Activated CD4-positive, alpha-beta T cell treated with anti-CD3 and anti-CD28 coated beads, Interleukin-2, amount 10 ng/mL, durations not matched to agents 24 days and 14 days (primary cell): ENCODE measurements around the gene LRRC75A. TPM values are rescaled to one million over a fixed set of nuclear protein-coding genes. Genes with fewer than 3 reads are reported as not detected.
A peak's percentile ranks its signal among the peaks of the same experiment; 100 is the strongest.
"Not testable (repeated sequence)": the region's sequence is repeated elsewhere in the genome, so short reads cannot be mapped to it uniquely, and the experiment has no call there.

Source experiments
- DNase-seq: peaks from one replicate; pipeline ENCODE4 v3.0.0; 2022
- H3K27ac Mint-ChIP-seq: one replicate; pipeline ENCODE4 v1.8.0; 2022; ENCODE audit warnings: mild to moderate bottlenecking, mixed read lengths
- H3K27me3 Mint-ChIP-seq: one replicate; pipeline ENCODE4 v1.8.0; 2022; ENCODE audit warnings: mixed read lengths
- H3K36me3 Mint-ChIP-seq: one replicate; pipeline ENCODE4 v1.8.0; 2022; ENCODE audit warnings: low read depth, mild to moderate bottlenecking, mixed read lengths
- H3K4me1 Mint-ChIP-seq: one replicate; pipeline ENCODE4 v1.8.0; 2021; ENCODE audit warnings: mixed read lengths
- H3K4me3 Mint-ChIP-seq: one replicate; pipeline ENCODE4 v1.8.0; 2022; ENCODE audit warnings: mild to moderate bottlenecking, moderate library complexity, mixed read lengths
- H3K9me3 Mint-ChIP-seq: one replicate; pipeline ENCODE4 v1.8.0; 2021; ENCODE audit warnings: mixed read lengths
- intact Hi-C: fragments of 100-400 bp; cut with micrococcal nuclease; formaldehyde crosslinking; loops from one replicate; pipeline ENCODE4 v1.15.1; 2023
- total RNA-seq: library from RNA; stranded (reverse); gene quantifications from 2 replicates; pipeline ENCODE4 v1.2.3, GENCODE V29; 2022

The LRRC75A gene
- total RNA-seq, 1 donor from 2014 or later, result 1.3 TPM

DNA sequence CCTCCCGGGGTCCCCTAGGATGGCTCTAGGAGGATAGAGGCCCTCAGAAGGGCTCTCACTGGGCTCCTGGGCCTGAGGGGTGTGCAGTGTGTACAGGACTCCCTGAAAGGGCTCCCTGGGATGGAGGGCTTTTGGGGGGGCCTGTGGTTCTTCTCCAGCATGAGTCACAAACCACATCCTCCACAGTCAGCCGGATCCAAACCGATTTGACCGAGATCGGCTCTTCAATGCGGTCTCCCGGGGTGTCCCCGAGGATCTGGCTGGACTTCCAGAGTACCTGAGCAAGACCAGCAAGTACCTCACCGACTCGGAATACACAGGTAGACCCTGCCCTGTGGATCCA lies 72.1 kb downstream of the LRRC75A start:
- Mint-ChIP-seq H3K9me3 (no peaks in the 10 kb centered on the region), H3K4me1 (peaks cover 40% of the 10 kb centered on the region), H3K27me3 (no peaks in the 10 kb centered on the region), H3K27ac (peak overlapping the region; percentile 84), H3K36me3 (peaks cover 38% of the 10 kb centered on the region), H3K4me3 (peak overlapping the region; percentile 76)
- DNase-seq, result peak; percentile 80
- intact Hi-C loops, result loop anchor here (1.0 to 10.0 kb wide), 3 partner anchors 18 to 205 kb away; partner anchors contain the start of genes NCOR1 and PIGL

DNA sequence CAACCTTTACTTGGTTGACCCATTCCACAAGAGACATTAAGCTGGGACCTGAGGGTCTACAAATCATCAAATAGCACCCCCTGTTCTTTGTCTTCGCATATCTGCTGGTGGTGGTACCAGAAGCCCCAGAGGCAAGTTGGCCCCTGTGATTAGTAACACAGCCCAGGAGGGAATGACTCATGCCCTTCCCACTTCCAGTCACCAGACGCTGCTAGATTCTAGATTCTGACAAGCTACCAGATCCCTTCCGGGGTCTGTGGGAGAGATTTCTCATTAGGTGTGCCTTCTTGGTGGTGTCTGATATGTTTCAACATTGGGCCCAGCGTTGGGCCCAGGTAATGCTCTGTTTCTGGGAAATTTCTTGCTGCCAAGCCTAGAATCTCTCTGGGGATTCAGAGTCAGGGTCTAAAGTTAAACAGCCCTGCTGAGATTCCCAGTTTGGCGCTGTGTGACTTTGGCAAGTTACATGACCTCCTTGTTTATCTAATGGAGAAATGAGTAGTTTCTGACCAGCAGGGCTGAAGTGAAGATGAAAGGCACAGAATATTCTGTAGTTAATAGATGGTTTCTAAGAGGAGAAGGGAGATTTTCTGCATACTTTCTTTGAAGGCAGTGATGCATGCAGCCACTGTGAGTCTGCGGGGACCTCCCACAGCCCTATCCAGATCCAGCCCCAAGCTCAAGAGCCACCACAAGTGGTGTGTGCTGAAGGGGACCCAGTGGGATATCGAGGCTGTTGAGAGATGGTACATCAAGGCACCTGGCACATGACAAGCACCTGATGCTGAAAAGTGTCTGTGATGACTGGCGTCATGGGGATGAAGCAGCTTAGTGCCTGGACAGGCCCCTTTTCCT lies 72.7 kb downstream of the LRRC75A start:
- Mint-ChIP-seq H3K36me3 (peaks cover 38% of the 10 kb centered on the region), H3K4me1 (peaks cover 44% of the 10 kb centered on the region), H3K9me3 (no peaks in the 10 kb centered on the region)

GRCh38 chr17:16418685-16419068 lies 73.3 kb downstream of the LRRC75A start:
- peak overlapping the region; percentile 76 for H3K4me3 Mint-ChIP-seq
- peaks cover 40% of the 10 kb centered on the region for H3K36me3 Mint-ChIP-seq
- peak overlapping the region; percentile 84 for H3K27ac Mint-ChIP-seq
- H3K4me1 Mint-ChIP-seq, result peaks cover 46% of the 10 kb centered on the region
- intact Hi-C loops, result loop anchor here (1.0 to 10.0 kb wide), 3 partner anchors 20 to 204 kb away; partner anchors contain the start of genes NCOR1 and PIGL
- H3K27me3 Mint-ChIP-seq, result no peaks in the 10 kb centered on the region
- DNase-seq, result no peak
- H3K9me3 Mint-ChIP-seq, result no peaks in the 10 kb centered on the region

More for the DNA sequence above, 72.7 kb downstream of the LRRC75A start:
- intact Hi-C loops, result loop anchor here (1.0 to 10.0 kb wide), 3 partner anchors 19 to 204 kb away; partner anchors contain the start of genes NCOR1 and PIGL
- peak; percentile 79 for DNase-seq
- Mint-ChIP-seq H3K4me3 (peak overlapping the region; percentile 76), H3K27me3 (no peaks in the 10 kb centered on the region), H3K27ac (peak overlapping the region; percentile 84)

DNA sequence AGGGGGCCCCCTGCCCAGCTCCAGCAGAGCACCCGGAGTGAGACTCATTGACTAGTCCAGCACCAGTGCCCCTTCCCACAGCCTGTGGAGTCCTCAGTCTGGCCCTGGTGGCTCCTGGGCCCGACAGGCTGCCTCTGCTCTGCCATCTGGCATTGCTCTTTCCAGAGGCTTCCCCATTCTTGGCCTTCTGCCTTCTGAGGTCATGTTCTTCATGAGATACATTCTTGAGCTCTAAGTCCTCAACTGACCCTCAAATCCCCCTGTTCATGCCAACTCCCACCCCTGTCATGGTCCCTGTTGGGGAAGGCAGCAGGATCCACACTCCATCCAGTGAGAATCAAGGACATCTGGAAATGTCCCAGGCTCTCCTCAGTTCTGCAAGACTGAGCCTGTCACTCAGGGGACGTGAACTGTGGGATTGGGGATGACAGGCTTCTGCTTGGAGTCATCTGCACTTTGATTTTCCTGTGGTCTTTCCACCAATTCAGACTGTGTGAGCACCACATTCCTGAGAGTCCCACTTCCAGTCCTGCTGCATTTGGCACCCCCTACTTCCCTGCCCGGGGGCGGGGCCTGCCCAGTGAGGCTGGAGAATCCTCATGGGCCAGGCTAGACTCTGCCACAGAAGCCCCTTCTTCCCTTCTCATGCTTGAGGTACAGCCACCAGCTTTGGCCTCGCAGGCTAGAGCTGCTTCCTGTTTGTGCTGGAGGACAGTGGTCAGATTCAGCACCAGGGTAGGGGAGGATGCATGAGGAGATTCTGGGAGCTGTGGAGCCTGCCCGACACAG lies 73.9 kb downstream of the LRRC75A start:
- DNase-seq, result no peak
- peaks cover 37% of the 10 kb centered on the region for H3K36me3 Mint-ChIP-seq
- H3K4me3 Mint-ChIP-seq, result peak overlapping the region; percentile 76
- intact Hi-C loops, result loop anchor here (10.0 kb wide), 2 partner anchors 53 to 203 kb away; partner anchors contain the start of genes NCOR1 and PIGL
- no peaks in the 10 kb centered on the region for H3K27me3 Mint-ChIP-seq
- no peaks in the 10 kb centered on the region for H3K9me3 Mint-ChIP-seq
- peaks cover 46% of the 10 kb centered on the region for H3K4me1 Mint-ChIP-seq
- peak overlapping the region; percentile 84 for H3K27ac Mint-ChIP-seq

- DNase-seq, result no peak
- intact Hi-C loops, result loop anchor here (10.0 kb wide), 2 partner anchors 53 to 203 kb away; partner anchors contain the start of genes NCOR1 and PIGL
- Mint-ChIP-seq H3K36me3 (peaks cover 32% of the 10 kb centered on the region), H3K27ac (peak overlapping the region; percentile 100), H3K4me3 (peak overlapping the region; percentile 100), H3K9me3 (no peaks in the 10 kb centered on the region), H3K4me1 (peaks cover 46% of the 10 kb centered on the region), H3K27me3 (no peaks in the 10 kb centered on the region)
Measured at GRCh38 chr17:16417399-16417798, 74.6 kb downstream of the LRRC75A start.

DNA sequence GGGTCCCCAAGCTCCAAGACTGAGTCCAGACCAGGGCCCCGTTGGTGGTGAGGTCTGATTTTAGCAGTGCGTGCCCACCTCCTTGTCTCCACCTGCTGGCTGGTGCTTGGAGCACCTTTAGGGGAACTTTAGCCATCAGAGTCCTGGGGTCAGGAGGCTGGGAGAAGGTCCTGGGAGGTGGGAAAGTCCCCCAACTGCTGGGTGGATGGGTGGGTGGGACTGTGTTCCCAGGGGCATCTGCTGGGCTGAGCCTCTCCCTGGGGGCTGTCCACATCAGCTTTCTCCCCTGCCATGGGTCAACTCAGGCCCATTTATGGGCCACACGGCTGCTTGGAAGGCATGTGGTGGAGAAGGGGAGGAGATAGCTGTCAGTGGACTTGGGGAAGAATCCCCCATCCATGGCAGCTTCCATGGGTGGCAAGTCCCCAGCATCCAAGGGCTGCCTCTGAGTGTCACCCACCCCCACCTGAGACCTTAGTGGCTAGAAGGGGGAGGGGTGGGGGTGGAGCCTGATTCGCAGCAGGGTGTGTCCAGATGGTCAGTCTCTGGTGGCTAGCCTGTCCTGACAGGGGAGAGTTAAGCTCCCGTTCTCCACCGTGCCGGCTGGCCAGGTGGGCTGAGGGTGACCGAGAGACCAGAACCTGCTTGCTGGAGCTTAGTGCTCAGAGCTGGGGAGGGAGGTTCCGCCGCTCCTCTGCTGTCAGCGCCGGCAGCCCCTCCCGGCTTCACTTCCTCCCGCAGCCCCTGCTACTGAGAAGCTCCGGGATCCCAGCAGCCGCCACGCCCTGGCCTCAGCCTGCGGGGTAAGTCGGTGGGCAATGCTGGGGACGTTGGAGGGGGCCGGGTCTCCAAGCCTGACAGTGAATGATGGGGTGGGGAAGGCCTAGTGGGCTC lies 76.7 kb downstream of the LRRC75A start, which contains the start of gene TRPV2:
TSS of gene TRPV2 (plus strand) at position 541 of the 894 bp plus-strand sequence. CDS start 2,098 bp downstream, outside the sequence.
- Mint-ChIP-seq H3K4me1 (peaks cover 41% of the 10 kb centered on the region), H3K36me3 (peaks cover 20% of the 10 kb centered on the region)
- intact Hi-C loops, result loop anchor here (1.0 to 10.0 kb wide), 3 partner anchors 34 to 200 kb away; partner anchors contain the start of genes NCOR1, PIGL and UBB

GRCh38 chr17:16407911-16408588 lies 83.9 kb downstream of the LRRC75A start:
- Mint-ChIP-seq H3K9me3 (no peaks in the 10 kb centered on the region), H3K27ac (no peak overlapping the region), H3K4me3 (peak overlapping the region; percentile 31), H3K36me3 (no peaks in the 10 kb centered on the region), H3K27me3 (peaks cover 22% of the 10 kb centered on the region), H3K4me1 (no peaks in the 10 kb centered on the region)
- intact Hi-C loops, result no loop called here
- no peak for DNase-seq

More for the DNA sequence above, 76.7 kb downstream of the LRRC75A start, which contains the start of gene TRPV2:
- DNase-seq, result peak; percentile 83
- H3K27me3 Mint-ChIP-seq, result no peaks in the 10 kb centered on the region
- peak within 1 kb of the TSS; percentile 100 for H3K27ac Mint-ChIP-seq
- peak within 1 kb of the TSS; percentile 100 for H3K4me3 Mint-ChIP-seq
- H3K9me3 Mint-ChIP-seq, result no peaks in the 10 kb centered on the region

GRCh38 chr17:16406742-16407674 lies 85.0 kb downstream of the LRRC75A start:
- no peaks in the 10 kb centered on the region for H3K4me1 Mint-ChIP-seq
- intact Hi-C loops, result no loop called here
- H3K27me3 Mint-ChIP-seq, result peaks cover 22% of the 10 kb centered on the region
- H3K4me3 Mint-ChIP-seq, result peak overlapping the region; percentile 67
- no peaks in the 10 kb centered on the region for H3K9me3 Mint-ChIP-seq
- no peak overlapping the region for H3K27ac Mint-ChIP-seq
- no peak for DNase-seq
- no peaks in the 10 kb centered on the region for H3K36me3 Mint-ChIP-seq

DNA sequence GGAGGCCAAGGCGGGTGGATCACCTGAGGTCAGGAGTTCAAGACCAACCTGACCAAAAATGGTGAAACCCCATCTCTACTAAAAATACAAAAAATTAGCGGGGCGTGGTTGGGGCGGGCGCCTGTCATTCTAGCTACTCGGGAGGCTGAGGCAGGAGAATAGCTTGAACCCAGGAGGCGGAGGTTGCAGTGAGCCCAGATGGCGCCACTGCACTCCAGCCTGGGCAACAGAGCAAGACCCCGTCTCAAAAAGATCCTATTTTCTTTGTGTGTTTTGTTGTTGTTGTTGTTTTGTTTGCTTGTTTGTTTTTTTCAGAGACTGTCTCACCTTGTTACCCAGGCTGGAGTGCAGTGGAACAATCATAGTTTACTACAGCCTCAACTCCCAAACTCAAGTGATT lies 88.1 kb downstream of the LRRC75A start:
- intact Hi-C loops, H3K27ac Mint-ChIP-seq, H3K9me3 Mint-ChIP-seq, H3K4me1 Mint-ChIP-seq, H3K4me3 Mint-ChIP-seq, DNase-seq, H3K36me3 Mint-ChIP-seq: not testable (repeated sequence)
- peaks cover 22% of the 10 kb centered on the region for H3K27me3 Mint-ChIP-seq

DNA sequence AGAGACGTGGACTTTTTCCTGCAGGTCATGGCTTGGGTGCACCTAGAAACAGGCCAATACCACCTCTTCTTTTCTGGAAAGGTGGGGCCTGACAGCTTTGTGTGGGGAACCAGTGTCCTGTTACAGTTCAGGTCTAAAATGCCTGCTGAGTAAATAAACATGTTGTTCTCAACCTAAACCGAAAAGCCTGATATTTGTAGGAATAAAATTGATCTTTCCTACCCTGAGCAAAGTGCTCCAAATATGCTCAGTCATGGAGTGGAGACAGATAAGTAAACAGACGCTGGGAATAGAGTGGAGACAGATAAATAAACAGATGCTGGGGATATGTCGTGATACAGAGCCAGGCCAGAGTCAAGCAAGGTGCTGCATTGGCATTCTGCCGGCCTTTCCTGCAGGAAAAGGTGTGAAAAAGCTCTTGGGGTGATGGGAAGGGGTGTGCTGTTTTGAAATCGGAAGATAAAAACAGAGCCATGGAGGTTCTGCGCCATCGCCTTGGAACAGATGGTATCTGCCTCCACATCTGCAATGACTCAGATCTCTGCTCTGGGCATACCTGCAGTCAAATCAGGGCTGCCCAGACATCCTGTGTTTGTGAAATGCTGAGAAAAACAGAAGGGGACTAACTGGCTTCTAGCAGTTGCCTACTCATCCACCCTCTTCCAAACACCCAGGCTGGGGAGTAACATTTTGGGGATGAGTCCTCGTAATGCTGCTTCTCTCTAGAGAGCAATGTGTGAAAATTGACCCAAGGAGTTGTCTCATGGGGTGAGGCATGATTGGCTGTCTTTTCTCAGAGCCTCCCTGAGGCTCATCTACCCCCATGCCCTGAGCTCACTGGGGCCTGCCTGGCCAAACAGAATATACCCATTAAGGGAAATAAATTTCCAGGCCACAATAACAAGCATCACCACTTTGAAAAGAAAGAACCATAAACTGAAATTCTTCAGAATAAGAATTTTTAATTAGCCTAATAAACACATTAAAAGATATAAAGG lies 93.4 kb downstream of the LRRC75A start:
- Mint-ChIP-seq H3K27ac (no peak overlapping the region), H3K4me3 (no peak overlapping the region), H3K4me1 (peaks cover 8% of the 10 kb centered on the region), H3K36me3 (no peaks in the 10 kb centered on the region), H3K27me3 (peaks cover 1% of the 10 kb centered on the region), H3K9me3 (no peaks in the 10 kb centered on the region)
- intact Hi-C loops, result no loop called here
- DNase-seq, result peak; percentile 74

- H3K36me3 Mint-ChIP-seq, H3K4me3 Mint-ChIP-seq, intact Hi-C loops, H3K9me3 Mint-ChIP-seq, H3K27me3 Mint-ChIP-seq, DNase-seq, H3K4me1 Mint-ChIP-seq, H3K27ac Mint-ChIP-seq: not testable (repeated sequence)
Measured at GRCh38 chr17:16396693-16397092, 95.3 kb downstream of the LRRC75A start.
